IMR-90 (cell line): Measurements from ENCODE around the gene DLEU7. TPM values are rescaled to one million over a fixed set of nuclear protein-coding genes. Genes with fewer than 3 reads are reported as not detected.

ENCODE experiments used
- ATAC-seq: fragments of 200-7000 bp; cut with Tn5 transposase; 2 replicates; pipeline ENCODE4 v1.9.1; 2020; ENCODE audit warnings: low read depth, mild to moderate bottlenecking, moderate library complexity
- BruUV-seq: library from RNA; stranded (reverse); fragments of 400-500 nt; replicated peaks from 2 replicates; lab custom pipeline; 2021; lab: Mats Ljungman, UMichigan
- CTCF ChIA-PET: fragments of 300-600 bp; formaldehyde crosslinking; extraction: SDS; loops from one replicate; lab custom pipeline; 2021; ENCODE audit warnings: antibody characterized with exemption; lab: Yijun Ruan, JAX
- POLR2A ChIA-PET: fragments of 300-600 bp; sonication (Branson Sonifier 250); formaldehyde crosslinking; loops from one replicate; lab custom pipeline; 2022; ENCODE audit warnings: antibody characterized with exemption; ENCODE audit not compliant: unreplicated experiment; lab: Charles Lee
- DNase-seq: peaks from one replicate; pipeline ENCODE4 v3.0.0; 2013
- H2AFZ ChIP-seq: replicated peaks from 2 replicates; pipeline ENCODE3; 2013; ENCODE audit warnings: low read length, mild to moderate bottlenecking; ENCODE audit not compliant: poor library complexity
- H2AK5ac ChIP-seq: 2 replicates; pipeline ENCODE4 v1.6.1; 2013; ENCODE audit warnings: low read depth, low read length, inconsistent platforms
- H2AK9ac ChIP-seq: replicated peaks from 2 replicates; pipeline ENCODE3; 2013; ENCODE audit warnings: mild to moderate bottlenecking, low read depth, low read length, moderate library complexity; ENCODE audit not compliant: poor library complexity
- H2BK120ac ChIP-seq: 2 replicates; pipeline ENCODE4 v1.6.1; 2013; ENCODE audit warnings: low read depth, low read length, inconsistent platforms
- H2BK15ac ChIP-seq: 3 replicates; pipeline ENCODE4 v1.6.1; 2013; ENCODE audit warnings: low read depth, low read length, inconsistent platforms
- H2BK20ac ChIP-seq: 2 replicates; pipeline ENCODE4 v1.6.1; 2013; ENCODE audit warnings: low read depth, mild to moderate bottlenecking, inconsistent platforms, low read length, moderate library complexity
- H2BK5ac ChIP-seq: 2 replicates; pipeline ENCODE4 v1.6.1; 2013; ENCODE audit warnings: mild to moderate bottlenecking, low read depth, low read length, inconsistent platforms; ENCODE audit not compliant: poor library complexity, severe bottlenecking
- H3K14ac ChIP-seq: replicated peaks from 2 replicates; pipeline ENCODE4 v1.6.1; 2013; ENCODE audit warnings: low read depth, low read length, inconsistent platforms
- H3K18ac ChIP-seq: 2 replicates; pipeline ENCODE4 v1.6.1; 2013; ENCODE audit warnings: low read depth, low read length, control low read depth
- H3K23ac ChIP-seq: 2 replicates; pipeline ENCODE4 v1.6.1; 2013; ENCODE audit warnings: low read depth, low read length, inconsistent platforms
- H3K27ac ChIP-seq: 2 replicates; pipeline ENCODE4 v1.5.1; 2013; ENCODE audit warnings: mild to moderate bottlenecking, control low read depth, low read length; ENCODE audit not compliant: insufficient read depth
- H3K27me3 ChIP-seq: 2 replicates; pipeline ENCODE4 v1.6.1; 2013; ENCODE audit warnings: low read length; ENCODE audit not compliant: control insufficient read depth, insufficient read depth
- H3K36me3 ChIP-seq: 2 replicates; pipeline ENCODE4 v1.6.1; 2013; ENCODE audit warnings: low read length, mixed read lengths; ENCODE audit not compliant: control insufficient read depth, insufficient read depth
- H3K4ac ChIP-seq: 2 replicates; pipeline ENCODE4 v1.6.1; 2013; ENCODE audit warnings: low read depth, low read length, inconsistent platforms
- H3K4me1 ChIP-seq: 2 replicates; pipeline ENCODE4 v1.6.1; 2013; ENCODE audit warnings: low read length, mixed read lengths; ENCODE audit not compliant: control insufficient read depth, insufficient read depth
- H3K4me2 ChIP-seq: 2 replicates; pipeline ENCODE4 v1.6.1; 2013; ENCODE audit warnings: low read depth, mild to moderate bottlenecking, control low read depth, low read length, moderate library complexity
- H3K4me3 ChIP-seq: 2 replicates; pipeline ENCODE4 v1.5.1; 2013; ENCODE audit warnings: low read depth, mild to moderate bottlenecking, control low read depth, low read length, moderate library complexity; ENCODE audit not compliant: insufficient read depth
- H3K56ac ChIP-seq: 2 replicates; pipeline ENCODE4 v1.6.1; 2013; ENCODE audit warnings: low read length, inconsistent platforms; ENCODE audit not compliant: insufficient read depth; ENCODE audit errors: extremely low read depth
- H3K79me1 ChIP-seq, 2 experiments: 2 replicates each; pipeline ENCODE4 v1.6.1; 2013; ENCODE audit warnings: low read length in 2 of 2, inconsistent platforms in 1 of 2, low read depth in 1 of 2
- H3K9ac ChIP-seq: 2 replicates; pipeline ENCODE4 v1.6.1; 2013; ENCODE audit warnings: low read depth, low read length, control low read depth
- H3K9me1 ChIP-seq: 2 replicates; pipeline ENCODE4 v1.6.1; 2013; ENCODE audit warnings: low read length, inconsistent platforms; ENCODE audit not compliant: insufficient read depth
- H3K9me3 ChIP-seq: 2 replicates; pipeline ENCODE4 v1.6.1; 2013; ENCODE audit warnings: low read length; ENCODE audit not compliant: control insufficient read depth, insufficient read depth
- H4K20me1 ChIP-seq: 2 replicates; pipeline ENCODE4 v1.6.1; 2013; ENCODE audit warnings: low read length, inconsistent platforms; ENCODE audit not compliant: insufficient read depth
- H4K5ac ChIP-seq: 2 replicates; pipeline ENCODE4 v1.6.1; 2013; ENCODE audit warnings: mild to moderate bottlenecking, low read depth, low read length, control low read depth
- H4K8ac ChIP-seq, 2 experiments: 2 replicates each; pipeline ENCODE4 v1.6.1; 2013; ENCODE audit warnings: low read depth in 2 of 2, low read length in 2 of 2, control low read depth in 1 of 2, inconsistent platforms in 1 of 2
- H4K91ac ChIP-seq: 2 replicates; pipeline ENCODE4 v1.6.1; 2013; ENCODE audit warnings: low read depth, low read length, inconsistent platforms; ENCODE audit not compliant: insufficient read depth
- BHLHE40 ChIP-seq: fragments of 150-350 bp; IDR thresholded peaks from 2 replicates; pipeline ENCODE4 v1.6.1; 2016; ENCODE audit warnings: mild to moderate bottlenecking, low read depth, low read length
- CEBPB ChIP-seq: IDR thresholded peaks from 2 replicates; pipeline ENCODE4 v1.6.1; 2012; ENCODE audit warnings: low read depth, low read length, improper control_type of control experiment
- CHD1 ChIP-seq: IDR thresholded peaks from 2 replicates; pipeline ENCODE4 v1.6.1; 2012; ENCODE audit warnings: low read depth, low read length, improper control_type of control experiment
- FOS ChIP-seq: fragments of 150-350 bp; IDR thresholded peaks from 2 replicates; pipeline ENCODE4 v1.6.1; 2016; ENCODE audit warnings: low read depth, low read length
- MAZ ChIP-seq: IDR thresholded peaks from 2 replicates; pipeline ENCODE4 v1.6.1; 2012; ENCODE audit warnings: low read depth, mild to moderate bottlenecking, low read length, improper control_type of control experiment, moderate library complexity, borderline replicate concordance
- MXI1 ChIP-seq: IDR thresholded peaks from 2 replicates; pipeline ENCODE4 v1.6.1; 2012; ENCODE audit warnings: low read depth, mild to moderate bottlenecking, low read length, moderate library complexity, borderline replicate concordance
- NFE2L2 ChIP-seq: fragments of 150-350 bp; IDR thresholded peaks from 2 replicates; pipeline ENCODE4 v1.6.1; 2016; ENCODE audit warnings: low read depth, mild to moderate bottlenecking, low read length
- POLR2A ChIP-seq: IDR thresholded peaks from 2 replicates; pipeline ENCODE4 v1.6.1; 2012; ENCODE audit warnings: mild to moderate bottlenecking, low read depth, low read length
- RAD21 ChIP-seq: IDR thresholded peaks from 2 replicates; pipeline ENCODE4 v1.6.1; 2012; ENCODE audit warnings: low read length, improper control_type of control experiment
- RFX5 ChIP-seq: IDR thresholded peaks from 2 replicates; pipeline ENCODE4 v1.8.0; 2012; ENCODE audit warnings: low read depth, mild to moderate bottlenecking, low read length, moderate library complexity
- USF2 ChIP-seq: fragments of 150-350 bp; IDR thresholded peaks from 2 replicates; pipeline ENCODE4 v1.6.1; 2017; ENCODE audit warnings: mild to moderate bottlenecking, antibody characterized with exemption, low read length, low read depth
- WGBS, 2 experiments: methylation state at CpG; one replicate each; pipeline versions ENCODE4 v1.1.5 to v1.1.7; 2013; ENCODE audit warnings: missing lambda C conversion rate in 2 of 2; ENCODE audit not compliant: insufficient read length in 1 of 2; ENCODE audit errors: extremely low coverage in 2 of 2; 5-methylcytosine and 5-hydroxymethylcytosine counted together
- dilution Hi-C: fragments of 300-500 bp; cut with HindIII; formaldehyde crosslinking; loops from one replicate; pipeline ENCODE4 v1.14.3; 2018; ENCODE audit warnings: low sequenced_read_pairs; ENCODE audit not compliant: unreplicated experiment
- in situ Hi-C: fragments of 300-500 bp; cut with MboI; formaldehyde crosslinking; loops from 3 replicates; pipeline ENCODE4 v1.14.3; 2019; ENCODE audit warnings: low sequenced_read_pairs, inconsistent platforms, mixed read lengths
- intact Hi-C: fragments of 100-400 bp; cut with micrococcal nuclease; formaldehyde crosslinking; loops from 2 replicates; pipeline ENCODE4 v1.10.0; 2022
- polyA plus RNA-seq, 3 experiments: library from polyadenylated mRNA; depleted of rRNA; stranded (reverse); fragments of >200 nt; gene quantifications; 2 replicates each; pipeline ENCODE4 v1.2.3, GENCODE V29; 2012; ENCODE audit warnings: low replicate concordance in 1 of 3
- total RNA-seq: library from RNA; depleted of rRNA; stranded (reverse); fragments of >200 nt; gene quantifications from 2 replicates; pipeline ENCODE4 v1.2.3, GENCODE V29; 2012

Gene DLEU7
- total and polyA plus RNA-seq, 2 of the 4 experiments (the other 2 are of a cell fraction), result not detected

- WGBS, 2 experiments, result no CpG with 5 or more reads among the region's 2 CpGs
- Histone ChIP-seq H4K5ac (no peak overlapping the region), H3K4me2 (no peak overlapping the region), H3K23ac (no peak overlapping the region), H3K9me3 (no peaks in the 10 kb centered on the region), H3K9ac (no peak overlapping the region), H3K27me3 (peaks cover 4% of the 10 kb centered on the region), H4K8ac (no peak overlapping the region), H2AFZ (no peak overlapping the region), H2BK5ac (no peak overlapping the region), H2AK9ac (no peak overlapping the region), H3K4me3 (no peak overlapping the region), H4K20me1 (no peaks in the 10 kb centered on the region), H3K18ac (no peak overlapping the region), H3K14ac (no peak overlapping the region), H2BK15ac (no peak overlapping the region), H2BK20ac (no peak overlapping the region), H3K79me1 (no peaks in the 10 kb centered on the region), H2BK120ac (no peak overlapping the region), H3K36me3 (no peaks in the 10 kb centered on the region), H2AK5ac (no peak overlapping the region), H3K9me1 (no peaks in the 10 kb centered on the region), H3K27ac (no peak overlapping the region), H3K4me1 (no peaks in the 10 kb centered on the region), H3K56ac (no peak overlapping the region), H3K4ac (no peak overlapping the region), H4K91ac (no peak overlapping the region)
- ChIA-PET POLR2A (no interaction called here), CTCF (no interaction called here)
- BruUV-seq, result no TSS peak
- dilution Hi-C loops (no loop called here), in situ Hi-C loops (no loop called here), intact Hi-C loops (no loop called here)
- ATAC-seq (no peak), DNase-seq (no peak)
- no peak for TF ChIP-seq MXI1
- no peak for TF ChIP-seq RFX5
- no peak for TF ChIP-seq POLR2A
- TF ChIP-seq FOS, result no peak
- TF ChIP-seq MAZ, result no peak
- no peak for TF ChIP-seq CEBPB
- no peak for TF ChIP-seq CHD1
- TF ChIP-seq USF2, result no peak
- TF ChIP-seq BHLHE40, result no peak
- no peak for TF ChIP-seq RAD21
- no peak for TF ChIP-seq NFE2L2
Measured at GRCh38 chr13:50873991-50874390, 30.5 kb upstream of the DLEU7 start.
